ENCODE data around the gene TRABD. TPM values are rescaled to one million over a fixed set of nuclear protein-coding genes. Genes with fewer than 3 reads are reported as not detected.

Gene TRABD
- total RNA-seq, 1 experiment from 2014 or later = 55.7 TPM

DNA sequence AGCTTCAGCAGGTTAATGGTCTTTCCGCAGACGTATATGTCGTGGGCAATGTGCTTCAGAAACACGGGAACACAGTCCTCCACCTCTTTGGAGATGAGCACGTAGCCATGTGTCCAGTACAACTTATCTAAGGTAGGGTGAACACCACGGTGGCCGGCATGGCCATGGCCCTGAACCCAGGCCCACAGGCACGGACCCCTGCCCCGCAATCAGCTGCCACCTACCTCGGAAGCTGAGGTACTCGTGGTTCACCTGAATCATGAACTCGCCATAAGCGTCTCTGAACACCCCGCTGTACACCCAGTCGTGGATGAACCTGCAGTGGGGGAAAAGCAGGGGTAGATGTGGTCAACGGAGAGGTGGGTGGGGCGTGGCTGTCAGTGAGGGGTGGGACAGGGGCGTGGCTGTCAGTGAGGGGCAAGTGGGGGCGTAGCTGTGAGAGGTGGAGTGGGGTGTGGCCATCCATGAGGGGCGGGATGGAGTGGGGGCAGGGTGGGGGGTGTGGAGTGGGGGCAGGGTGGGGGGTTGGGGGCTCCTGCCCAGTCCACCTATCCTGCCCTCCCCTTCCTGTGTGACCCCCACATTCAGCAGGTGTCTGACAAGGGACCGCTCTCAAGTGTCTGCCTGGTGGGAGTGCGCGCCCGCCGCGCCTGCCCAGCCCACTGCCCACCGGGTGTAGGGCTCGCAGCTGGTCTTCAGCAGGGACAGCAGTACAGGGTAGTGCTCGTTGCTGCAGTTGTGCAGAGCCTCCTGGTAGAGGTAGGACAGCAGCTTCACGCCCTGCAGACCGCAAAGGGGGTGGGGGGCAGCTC lies 40.6 kb downstream of the TRABD start:
- no TSS peak for BruUV-seq (replicated peaks)
- no peak overlapping the region for H3K4me3 ChIP-seq (ENCODE audit: low read depth in 2 of 2, low read length in 2 of 2)
- H3K36me3 ChIP-seq (ENCODE audit: control insufficient read depth, insufficient read depth, low read length) = no peaks in the 10 kb centered on the region
- intact Hi-C loops (cut with micrococcal nuclease; ENCODE audit: unreplicated experiment) = no loop called here
- H3K27ac ChIP-seq (ENCODE audit: low read length) = no peak overlapping the region
- TF ChIP-seq POLR2AphosphoS5 (IDR thresholded peaks at IDR 0.05; ENCODE audit: low read depth, low read length) = no peak
- TF ChIP-seq, protein P1, sequence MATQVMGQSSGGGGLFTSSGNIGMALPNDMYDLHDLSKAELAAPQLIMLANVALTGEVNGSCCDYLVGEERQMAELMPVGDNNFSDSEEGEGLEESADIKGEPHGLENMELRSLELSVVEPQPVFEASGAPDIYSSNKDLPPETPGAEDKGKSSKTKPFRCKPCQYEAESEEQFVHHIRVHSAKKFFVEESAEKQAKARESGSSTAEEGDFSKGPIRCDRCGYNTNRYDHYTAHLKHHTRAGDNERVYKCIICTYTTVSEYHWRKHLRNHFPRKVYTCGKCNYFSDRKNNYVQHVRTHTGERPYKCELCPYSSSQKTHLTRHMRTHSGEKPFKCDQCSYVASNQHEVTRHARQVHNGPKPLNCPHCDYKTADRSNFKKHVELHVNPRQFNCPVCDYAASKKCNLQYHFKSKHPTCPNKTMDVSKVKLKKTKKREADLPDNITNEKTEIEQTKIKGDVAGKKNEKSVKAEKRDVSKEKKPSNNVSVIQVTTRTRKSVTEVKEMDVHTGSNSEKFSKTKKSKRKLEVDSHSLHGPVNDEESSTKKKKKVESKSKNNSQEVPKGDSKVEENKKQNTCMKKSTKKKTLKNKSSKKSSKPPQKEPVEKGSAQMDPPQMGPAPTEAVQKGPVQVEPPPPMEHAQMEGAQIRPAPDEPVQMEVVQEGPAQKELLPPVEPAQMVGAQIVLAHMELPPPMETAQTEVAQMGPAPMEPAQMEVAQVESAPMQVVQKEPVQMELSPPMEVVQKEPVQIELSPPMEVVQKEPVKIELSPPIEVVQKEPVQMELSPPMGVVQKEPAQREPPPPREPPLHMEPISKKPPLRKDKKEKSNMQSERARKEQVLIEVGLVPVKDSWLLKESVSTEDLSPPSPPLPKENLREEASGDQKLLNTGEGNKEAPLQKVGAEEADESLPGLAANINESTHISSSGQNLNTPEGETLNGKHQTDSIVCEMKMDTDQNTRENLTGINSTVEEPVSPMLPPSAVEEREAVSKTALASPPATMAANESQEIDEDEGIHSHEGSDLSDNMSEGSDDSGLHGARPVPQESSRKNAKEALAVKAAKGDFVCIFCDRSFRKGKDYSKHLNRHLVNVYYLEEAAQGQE (IDR thresholded peaks at IDR 0.05; ENCODE audit: insufficient read depth in 1 of 2, low read depth in 2 of 2, low read length in 1 of 2) = no peak
- TF ChIP-seq, protein P2, sequence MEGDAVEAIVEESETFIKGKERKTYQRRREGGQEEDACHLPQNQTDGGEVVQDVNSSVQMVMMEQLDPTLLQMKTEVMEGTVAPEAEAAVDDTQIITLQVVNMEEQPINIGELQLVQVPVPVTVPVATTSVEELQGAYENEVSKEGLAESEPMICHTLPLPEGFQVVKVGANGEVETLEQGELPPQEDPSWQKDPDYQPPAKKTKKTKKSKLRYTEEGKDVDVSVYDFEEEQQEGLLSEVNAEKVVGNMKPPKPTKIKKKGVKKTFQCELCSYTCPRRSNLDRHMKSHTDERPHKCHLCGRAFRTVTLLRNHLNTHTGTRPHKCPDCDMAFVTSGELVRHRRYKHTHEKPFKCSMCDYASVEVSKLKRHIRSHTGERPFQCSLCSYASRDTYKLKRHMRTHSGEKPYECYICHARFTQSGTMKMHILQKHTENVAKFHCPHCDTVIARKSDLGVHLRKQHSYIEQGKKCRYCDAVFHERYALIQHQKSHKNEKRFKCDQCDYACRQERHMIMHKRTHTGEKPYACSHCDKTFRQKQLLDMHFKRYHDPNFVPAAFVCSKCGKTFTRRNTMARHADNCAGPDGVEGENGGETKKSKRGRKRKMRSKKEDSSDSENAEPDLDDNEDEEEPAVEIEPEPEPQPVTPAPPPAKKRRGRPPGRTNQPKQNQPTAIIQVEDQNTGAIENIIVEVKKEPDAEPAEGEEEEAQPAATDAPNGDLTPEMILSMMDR (IDR thresholded peaks at IDR 0.05) = no peak
- TF ChIP-seq SIN3A (IDR thresholded peaks at IDR 0.05; ENCODE audit: borderline replicate concordance, insufficient read depth, low read depth, low read length) = no peak
- TF ChIP-seq TCF7L2 (IDR thresholded peaks at IDR 0.05; ENCODE audit: low read depth, low read length) = no peak
- no peaks in the 10 kb centered on the region for H3K27me3 ChIP-seq (ENCODE audit: control insufficient read depth, insufficient read depth, low read length)
- POLR2A ChIA-PET = interaction anchor here (0.7 kb wide), 1 partner anchor 415 kb away, joined by 3 read pairs; no protein-coding TSS in a partner anchor
- no peaks in the 10 kb centered on the region for H3K4me1 ChIP-seq (ENCODE audit: control insufficient read depth, insufficient read depth, low read length)
- ATAC-seq (no peak), DNase-seq (ENCODE audit: low read depth, low spot score) (no peak)
- in situ Hi-C loops (cut with HindIII; ENCODE audit: low pct_unique_long_range_greater_than_20kb, low sequenced_read_pairs) = no loop called here
- H3K9me3 ChIP-seq (ENCODE audit: control insufficient read depth, insufficient read depth, low read depth, low read length) = no peaks in the 10 kb centered on the region
- CTCF ChIA-PET = no interaction called here

DNA sequence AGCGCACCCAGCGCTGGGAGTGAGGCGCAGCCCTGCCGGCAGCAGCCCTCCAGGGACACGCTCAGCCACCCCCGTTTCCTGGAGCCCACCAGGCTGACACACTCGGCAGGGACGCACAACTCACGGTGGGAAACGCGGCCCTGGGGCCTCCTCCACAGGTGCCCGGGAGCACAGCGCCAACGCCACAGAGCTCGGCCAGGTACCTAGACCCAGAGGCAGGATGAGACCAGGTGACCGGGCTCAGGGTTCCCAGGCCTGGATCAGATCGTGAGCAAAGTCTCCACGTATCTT lies 41.1 kb downstream of the TRABD start:
- BruUV-seq (replicated peaks) = no TSS peak
- Histone ChIP-seq H3K36me3 (ENCODE audit: control insufficient read depth, insufficient read depth, low read length) (no peaks in the 10 kb centered on the region), H3K4me3 (ENCODE audit: low read depth in 2 of 2, low read length in 2 of 2) (no peak overlapping the region), H3K9me3 (ENCODE audit: control insufficient read depth, insufficient read depth, low read depth, low read length) (no peaks in the 10 kb centered on the region), H3K27me3 (ENCODE audit: control insufficient read depth, insufficient read depth, low read length) (no peaks in the 10 kb centered on the region), H3K4me1 (ENCODE audit: control insufficient read depth, insufficient read depth, low read length) (no peaks in the 10 kb centered on the region), H3K27ac (ENCODE audit: low read length) (no peak overlapping the region)
- TF ChIP-seq, protein P1 (IDR thresholded peaks at IDR 0.05; ENCODE audit: insufficient read depth in 1 of 2, low read depth in 2 of 2, low read length in 1 of 2) = no peak
- TF ChIP-seq, protein P2 (IDR thresholded peaks at IDR 0.05) = no peak
- TF ChIP-seq SIN3A (IDR thresholded peaks at IDR 0.05; ENCODE audit: borderline replicate concordance, insufficient read depth, low read depth, low read length) (no peak), POLR2AphosphoS5 (IDR thresholded peaks at IDR 0.05; ENCODE audit: low read depth, low read length) (no peak), TCF7L2 (IDR thresholded peaks at IDR 0.05; ENCODE audit: low read depth, low read length) (no peak)
- intact Hi-C loops (cut with micrococcal nuclease; ENCODE audit: unreplicated experiment) (no loop called here), in situ Hi-C loops (cut with HindIII; ENCODE audit: low pct_unique_long_range_greater_than_20kb, low sequenced_read_pairs) (no loop called here)
- DNase-seq (ENCODE audit: low read depth, low spot score) (no peak), ATAC-seq (no peak)
- ChIA-PET CTCF (no interaction called here), POLR2A (no interaction called here)
